ENCODE results near the gene EME2.

DNA sequence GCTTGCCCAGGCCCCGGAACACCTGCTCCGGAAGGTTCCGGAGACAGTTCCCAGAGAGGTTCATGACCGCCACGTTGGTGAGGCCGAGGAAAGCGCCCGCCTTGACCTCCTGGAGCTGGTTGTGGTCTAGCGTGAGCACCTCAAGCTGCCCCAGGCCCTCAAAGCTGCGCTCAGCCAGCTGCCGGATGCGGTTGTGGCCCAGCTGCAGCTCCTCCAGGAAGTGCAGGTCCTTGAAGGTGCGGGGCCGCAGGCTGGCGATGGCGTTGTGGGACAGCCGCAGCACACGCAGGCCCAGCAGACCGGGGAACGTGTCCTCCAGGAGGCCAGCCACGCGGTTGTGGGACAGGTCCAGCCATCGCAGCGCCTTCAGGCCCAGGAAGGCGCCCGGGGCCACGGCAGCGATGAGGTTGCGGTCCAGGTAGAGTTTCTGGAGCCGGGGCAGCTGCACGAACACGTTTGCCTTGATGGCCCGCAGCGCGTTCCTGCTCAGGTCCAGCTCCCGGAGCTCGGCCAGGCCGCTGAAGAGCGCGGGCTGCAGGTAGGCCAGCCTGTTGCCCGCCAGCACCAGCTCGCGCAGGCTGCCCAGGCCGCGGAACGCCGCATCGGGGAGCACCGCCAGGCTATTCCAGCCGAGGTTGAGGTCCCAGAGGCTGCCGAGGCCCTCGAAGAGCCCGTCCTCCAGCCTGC is 18.8 kb downstream of the EME2 start:
- TF ChIP-seq, protein P1, sequence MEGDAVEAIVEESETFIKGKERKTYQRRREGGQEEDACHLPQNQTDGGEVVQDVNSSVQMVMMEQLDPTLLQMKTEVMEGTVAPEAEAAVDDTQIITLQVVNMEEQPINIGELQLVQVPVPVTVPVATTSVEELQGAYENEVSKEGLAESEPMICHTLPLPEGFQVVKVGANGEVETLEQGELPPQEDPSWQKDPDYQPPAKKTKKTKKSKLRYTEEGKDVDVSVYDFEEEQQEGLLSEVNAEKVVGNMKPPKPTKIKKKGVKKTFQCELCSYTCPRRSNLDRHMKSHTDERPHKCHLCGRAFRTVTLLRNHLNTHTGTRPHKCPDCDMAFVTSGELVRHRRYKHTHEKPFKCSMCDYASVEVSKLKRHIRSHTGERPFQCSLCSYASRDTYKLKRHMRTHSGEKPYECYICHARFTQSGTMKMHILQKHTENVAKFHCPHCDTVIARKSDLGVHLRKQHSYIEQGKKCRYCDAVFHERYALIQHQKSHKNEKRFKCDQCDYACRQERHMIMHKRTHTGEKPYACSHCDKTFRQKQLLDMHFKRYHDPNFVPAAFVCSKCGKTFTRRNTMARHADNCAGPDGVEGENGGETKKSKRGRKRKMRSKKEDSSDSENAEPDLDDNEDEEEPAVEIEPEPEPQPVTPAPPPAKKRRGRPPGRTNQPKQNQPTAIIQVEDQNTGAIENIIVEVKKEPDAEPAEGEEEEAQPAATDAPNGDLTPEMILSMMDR (IDR thresholded peaks at IDR 0.05) = no peak
- TF ChIP-seq EP300 (IDR thresholded peaks at IDR 0.05) = no peak
- no peak for TF ChIP-seq POLR2A (IDR thresholded peaks at IDR 0.05; ENCODE audit: low read depth)
- no peak for TF ChIP-seq POLR2AphosphoS5 (IDR thresholded peaks at IDR 0.05)
